IMR-90 (cell line): Measurements from ENCODE around the gene MORC2. TPM values are rescaled to one million over a fixed set of nuclear protein-coding genes. Genes with fewer than 3 reads are reported as not detected.
A peak's percentile ranks its signal among the peaks of the same experiment; 100 is the strongest.

Experiments used
- ATAC-seq: fragments of 200-7000 bp; cut with Tn5 transposase; 2 replicates; pipeline ENCODE4 v1.9.1; 2020; ENCODE audit warnings: low read depth, mild to moderate bottlenecking, moderate library complexity
- BruUV-seq: library from RNA; stranded (reverse); fragments of 400-500 nt; replicated peaks from 2 replicates; lab custom pipeline; 2021; lab: Mats Ljungman, UMichigan
- CTCF ChIA-PET: fragments of 300-600 bp; formaldehyde crosslinking; extraction: SDS; loops from one replicate; lab custom pipeline; 2021; ENCODE audit warnings: antibody characterized with exemption; lab: Yijun Ruan, JAX
- POLR2A ChIA-PET: fragments of 300-600 bp; sonication (Branson Sonifier 250); formaldehyde crosslinking; loops from one replicate; lab custom pipeline; 2022; ENCODE audit warnings: antibody characterized with exemption; ENCODE audit not compliant: unreplicated experiment; lab: Charles Lee
- DNase-seq: peaks from one replicate; pipeline ENCODE4 v3.0.0; 2013
- H2AFZ ChIP-seq: replicated peaks from 2 replicates; pipeline ENCODE3; 2013; ENCODE audit warnings: low read length, mild to moderate bottlenecking; ENCODE audit not compliant: poor library complexity
- H2AK5ac ChIP-seq: 2 replicates; pipeline ENCODE4 v1.6.1; 2013; ENCODE audit warnings: low read depth, low read length, inconsistent platforms
- H2AK9ac ChIP-seq: replicated peaks from 2 replicates; pipeline ENCODE3; 2013; ENCODE audit warnings: mild to moderate bottlenecking, low read depth, low read length, moderate library complexity; ENCODE audit not compliant: poor library complexity
- H2BK120ac ChIP-seq: 2 replicates; pipeline ENCODE4 v1.6.1; 2013; ENCODE audit warnings: low read depth, low read length, inconsistent platforms
- H2BK15ac ChIP-seq: 3 replicates; pipeline ENCODE4 v1.6.1; 2013; ENCODE audit warnings: low read depth, low read length, inconsistent platforms
- H2BK20ac ChIP-seq: 2 replicates; pipeline ENCODE4 v1.6.1; 2013; ENCODE audit warnings: low read depth, mild to moderate bottlenecking, inconsistent platforms, low read length, moderate library complexity
- H2BK5ac ChIP-seq: 2 replicates; pipeline ENCODE4 v1.6.1; 2013; ENCODE audit warnings: mild to moderate bottlenecking, low read depth, low read length, inconsistent platforms; ENCODE audit not compliant: poor library complexity, severe bottlenecking
- H3K14ac ChIP-seq: replicated peaks from 2 replicates; pipeline ENCODE4 v1.6.1; 2013; ENCODE audit warnings: low read depth, low read length, inconsistent platforms
- H3K18ac ChIP-seq: 2 replicates; pipeline ENCODE4 v1.6.1; 2013; ENCODE audit warnings: low read depth, low read length, control low read depth
- H3K23ac ChIP-seq: 2 replicates; pipeline ENCODE4 v1.6.1; 2013; ENCODE audit warnings: low read depth, low read length, inconsistent platforms
- H3K27ac ChIP-seq: 2 replicates; pipeline ENCODE4 v1.5.1; 2013; ENCODE audit warnings: mild to moderate bottlenecking, control low read depth, low read length; ENCODE audit not compliant: insufficient read depth
- H3K27me3 ChIP-seq: 2 replicates; pipeline ENCODE4 v1.6.1; 2013; ENCODE audit warnings: low read length; ENCODE audit not compliant: control insufficient read depth, insufficient read depth
- H3K36me3 ChIP-seq: 2 replicates; pipeline ENCODE4 v1.6.1; 2013; ENCODE audit warnings: low read length, mixed read lengths; ENCODE audit not compliant: control insufficient read depth, insufficient read depth
- H3K4ac ChIP-seq: 2 replicates; pipeline ENCODE4 v1.6.1; 2013; ENCODE audit warnings: low read depth, low read length, inconsistent platforms
- H3K4me1 ChIP-seq: 2 replicates; pipeline ENCODE4 v1.6.1; 2013; ENCODE audit warnings: low read length, mixed read lengths; ENCODE audit not compliant: control insufficient read depth, insufficient read depth
- H3K4me2 ChIP-seq: 2 replicates; pipeline ENCODE4 v1.6.1; 2013; ENCODE audit warnings: low read depth, mild to moderate bottlenecking, control low read depth, low read length, moderate library complexity
- H3K4me3 ChIP-seq: 2 replicates; pipeline ENCODE4 v1.5.1; 2013; ENCODE audit warnings: low read depth, mild to moderate bottlenecking, control low read depth, low read length, moderate library complexity; ENCODE audit not compliant: insufficient read depth
- H3K56ac ChIP-seq: 2 replicates; pipeline ENCODE4 v1.6.1; 2013; ENCODE audit warnings: low read length, inconsistent platforms; ENCODE audit not compliant: insufficient read depth; ENCODE audit errors: extremely low read depth
- H3K79me1 ChIP-seq, 2 experiments: 2 replicates each; pipeline ENCODE4 v1.6.1; 2013; ENCODE audit warnings: low read length in 2 of 2, inconsistent platforms in 1 of 2, low read depth in 1 of 2
- H3K9ac ChIP-seq: 2 replicates; pipeline ENCODE4 v1.6.1; 2013; ENCODE audit warnings: low read depth, low read length, control low read depth
- H3K9me1 ChIP-seq: 2 replicates; pipeline ENCODE4 v1.6.1; 2013; ENCODE audit warnings: low read length, inconsistent platforms; ENCODE audit not compliant: insufficient read depth
- H3K9me3 ChIP-seq: 2 replicates; pipeline ENCODE4 v1.6.1; 2013; ENCODE audit warnings: low read length; ENCODE audit not compliant: control insufficient read depth, insufficient read depth
- H4K20me1 ChIP-seq: 2 replicates; pipeline ENCODE4 v1.6.1; 2013; ENCODE audit warnings: low read length, inconsistent platforms; ENCODE audit not compliant: insufficient read depth
- H4K5ac ChIP-seq: 2 replicates; pipeline ENCODE4 v1.6.1; 2013; ENCODE audit warnings: mild to moderate bottlenecking, low read depth, low read length, control low read depth
- H4K8ac ChIP-seq, 2 experiments: 2 replicates each; pipeline ENCODE4 v1.6.1; 2013; ENCODE audit warnings: low read depth in 2 of 2, low read length in 2 of 2, control low read depth in 1 of 2, inconsistent platforms in 1 of 2
- H4K91ac ChIP-seq: 2 replicates; pipeline ENCODE4 v1.6.1; 2013; ENCODE audit warnings: low read depth, low read length, inconsistent platforms; ENCODE audit not compliant: insufficient read depth
- BHLHE40 ChIP-seq: fragments of 150-350 bp; IDR thresholded peaks from 2 replicates; pipeline ENCODE4 v1.6.1; 2016; ENCODE audit warnings: mild to moderate bottlenecking, low read depth, low read length
- CEBPB ChIP-seq: IDR thresholded peaks from 2 replicates; pipeline ENCODE4 v1.6.1; 2012; ENCODE audit warnings: low read depth, low read length, improper control_type of control experiment
- CTCF ChIP-seq: conservative IDR thresholded peaks from 2 replicates; pipeline ENCODE4 v1.5.1; 2012; ENCODE audit warnings: mild to moderate bottlenecking, low read depth, low read length, improper control_type of control experiment
- MAZ ChIP-seq: IDR thresholded peaks from 2 replicates; pipeline ENCODE4 v1.6.1; 2012; ENCODE audit warnings: low read depth, mild to moderate bottlenecking, low read length, improper control_type of control experiment, moderate library complexity, borderline replicate concordance
- POLR2A ChIP-seq: IDR thresholded peaks from 2 replicates; pipeline ENCODE4 v1.6.1; 2012; ENCODE audit warnings: mild to moderate bottlenecking, low read depth, low read length
- RAD21 ChIP-seq: IDR thresholded peaks from 2 replicates; pipeline ENCODE4 v1.6.1; 2012; ENCODE audit warnings: low read length, improper control_type of control experiment
- SMC3 ChIP-seq: fragments of 150-350 bp; IDR thresholded peaks from 2 replicates; pipeline ENCODE4 v1.6.1; 2016; ENCODE audit warnings: low read depth, mild to moderate bottlenecking, antibody characterized with exemption, low read length, moderate library complexity
- USF2 ChIP-seq: fragments of 150-350 bp; IDR thresholded peaks from 2 replicates; pipeline ENCODE4 v1.6.1; 2017; ENCODE audit warnings: mild to moderate bottlenecking, antibody characterized with exemption, low read length, low read depth
- WGBS, 2 experiments: methylation state at CpG; one replicate each; pipeline versions ENCODE4 v1.1.5 to v1.1.7; 2013; ENCODE audit warnings: missing lambda C conversion rate in 2 of 2; ENCODE audit not compliant: insufficient read length in 1 of 2; ENCODE audit errors: extremely low coverage in 2 of 2; 5-methylcytosine and 5-hydroxymethylcytosine counted together
- dilution Hi-C: fragments of 300-500 bp; cut with HindIII; formaldehyde crosslinking; loops from one replicate; pipeline ENCODE4 v1.14.3; 2018; ENCODE audit warnings: low sequenced_read_pairs; ENCODE audit not compliant: unreplicated experiment
- in situ Hi-C: fragments of 300-500 bp; cut with MboI; formaldehyde crosslinking; loops from 3 replicates; pipeline ENCODE4 v1.14.3; 2019; ENCODE audit warnings: low sequenced_read_pairs, inconsistent platforms, mixed read lengths
- intact Hi-C: fragments of 100-400 bp; cut with micrococcal nuclease; formaldehyde crosslinking; loops from 2 replicates; pipeline ENCODE4 v1.10.0; 2022
- polyA plus RNA-seq, 3 experiments: library from polyadenylated mRNA; depleted of rRNA; stranded (reverse); fragments of >200 nt; gene quantifications; 2 replicates each; pipeline ENCODE4 v1.2.3, GENCODE V29; 2012; ENCODE audit warnings: low replicate concordance in 1 of 3
- total RNA-seq: library from RNA; depleted of rRNA; stranded (reverse); fragments of >200 nt; gene quantifications from 2 replicates; pipeline ENCODE4 v1.2.3, GENCODE V29; 2012

Gene MORC2
- total and polyA plus RNA-seq, 2 of the 4 experiments (the other 2 are of a cell fraction) = 15.8 to 24.7 TPM

GRCh38 chr22:30890686-30891442 lies 77.7 kb downstream of the MORC2 start:
- dilution Hi-C loops (no loop called here), intact Hi-C loops (loop anchor here (1.0 kb wide), 1 partner anchor 128 kb away; no protein-coding TSS in a partner anchor), in situ Hi-C loops (no loop called here)
- Histone ChIP-seq H3K9me3 (no peaks in the 10 kb centered on the region), H2AK5ac (0 out of 2 replicates have a peak overlapping the region, but pooled peaks have one; percentile 29), H4K8ac (no peak overlapping the region), H3K23ac (no peak overlapping the region), H3K79me1 (no peaks in the 10 kb centered on the region), H2BK15ac (no peak overlapping the region), H2BK20ac (no peak overlapping the region), H4K91ac (no peak overlapping the region), H4K20me1 (0 out of 2 replicates have a peak, but pooled peaks cover 3% of the 10 kb centered on the region), H3K4me1 (no peaks in the 10 kb centered on the region), H4K5ac (no peak overlapping the region), H3K4me3 (no peak overlapping the region), H3K27me3 (no peaks in the 10 kb centered on the region), H3K4me2 (no peak overlapping the region), H2BK120ac (no peak overlapping the region), H3K4ac (no peak overlapping the region), H3K27ac (no peak overlapping the region), H3K14ac (no peak overlapping the region), H2AFZ (peak overlapping the region; percentile 37), H3K18ac (no peak overlapping the region), H3K9ac (no peak overlapping the region), H3K56ac (no peak overlapping the region), H3K9me1 (no peaks in the 10 kb centered on the region), H2AK9ac (peak overlapping the region; percentile 6), H2BK5ac (no peak overlapping the region), H3K36me3 (no peaks in the 10 kb centered on the region)
- no peak for TF ChIP-seq MAZ
- peak; percentile 63 for TF ChIP-seq CTCF
- TF ChIP-seq BHLHE40 = no peak
- no peak for TF ChIP-seq POLR2A
- no peak for TF ChIP-seq CEBPB
- TF ChIP-seq USF2 = no peak
- TF ChIP-seq RAD21 = peak; percentile 63
- TF ChIP-seq SMC3 = peak; percentile 59
- 60% methylated on average over 5 of the region's 17 CpGs; no CpG with 5 or more reads in 1 of the 2 experiments for WGBS, 2 experiments
- ChIA-PET POLR2A (no interaction called here), CTCF (interaction anchor here (0.5 to 1.5 kb wide), 2 partner anchors 34 to 128 kb away, joined by 3 to 4 read pairs; no protein-coding TSS in a partner anchor)
- DNase-seq (peak; percentile 10), ATAC-seq (peak; percentile 97)
- BruUV-seq = no TSS peak
